IPS DF 19.7 (cell line): ENCODE data around the gene MUC5B.
A peak's percentile ranks its signal among the peaks of the same experiment; 100 is the strongest.

Experiments used
- DNase-seq: peaks from one replicate; pipeline ENCODE4 v3.0.0-alpha.2; 2013; ENCODE audit warnings: low read depth, low spot score

The MUC5B gene

DNA sequence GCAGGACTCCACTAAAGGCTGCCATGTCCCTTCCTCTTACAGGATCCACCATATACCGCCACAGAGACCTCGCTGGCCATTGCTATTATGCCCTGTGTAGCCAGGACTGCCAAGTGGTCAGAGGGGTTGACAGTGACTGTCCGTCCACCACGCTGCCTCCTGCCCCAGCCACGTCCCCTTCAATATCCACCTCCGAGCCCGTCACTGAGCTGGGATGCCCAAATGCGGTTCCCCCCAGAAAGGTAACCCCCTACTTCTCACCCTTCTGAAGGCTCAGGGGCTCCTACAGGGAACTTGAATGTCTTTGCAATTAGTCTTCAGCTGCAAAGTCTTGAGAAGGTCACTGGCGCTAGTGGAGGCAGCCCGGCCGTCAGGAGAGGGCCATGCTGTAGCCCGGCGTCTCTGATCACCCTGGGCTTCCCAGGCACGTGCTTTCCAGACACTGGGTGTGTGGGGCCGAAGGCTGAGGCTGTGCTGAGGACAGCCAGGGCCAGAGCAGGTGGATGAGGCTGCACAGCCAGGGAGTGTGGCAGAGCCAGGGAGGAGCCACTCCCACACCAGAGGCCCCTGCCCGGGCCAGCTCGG is 30.0 kb upstream of the MUC5B start:
- DNase-seq: no peak

GRCh38 chr11:1193326-1194230 is 29.3 kb upstream of the MUC5B start:
- DNase-seq: no peak

- DNase-seq: no peak
These were observed 28.5 kb upstream of the MUC5B start for GRCh38 chr11:1194231-1194976.

DNA sequence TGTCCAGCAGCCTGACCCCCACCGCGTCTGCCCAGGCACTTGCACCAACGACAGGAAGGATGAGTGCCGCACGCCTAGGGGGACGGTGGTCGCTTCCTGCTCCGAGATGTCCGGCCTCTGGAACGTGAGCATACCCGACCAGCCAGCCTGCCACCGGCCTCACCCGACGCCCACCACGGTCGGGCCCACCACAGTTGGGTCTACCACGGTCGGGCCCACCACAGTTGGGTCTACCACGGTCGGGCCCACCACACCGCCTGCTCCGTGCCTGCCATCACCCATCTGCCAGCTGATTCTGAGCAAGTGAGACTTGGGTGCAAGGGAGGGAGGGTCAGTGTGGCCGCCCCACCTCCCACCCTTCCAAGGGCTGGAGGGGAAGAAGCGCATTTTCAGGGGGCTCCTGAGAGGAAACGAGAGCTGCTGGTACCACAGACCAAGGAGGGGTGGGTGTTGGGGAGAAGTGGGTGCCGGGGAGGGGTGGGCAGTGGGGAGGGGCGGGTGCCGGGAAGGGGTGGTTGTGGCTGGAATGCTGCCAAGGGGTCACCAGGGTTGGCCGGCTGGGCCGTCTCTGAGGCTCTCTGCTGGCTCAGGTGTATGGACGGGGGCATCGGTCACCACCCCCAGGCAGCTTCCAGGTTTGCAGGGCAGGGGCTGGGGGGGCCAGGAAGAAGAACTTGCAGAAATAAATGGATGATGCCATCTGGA is 27.7 kb upstream of the MUC5B start:
- DNase-seq: no peak

GRCh38 chr11:1195682-1196515 is 27.0 kb upstream of the MUC5B start:
- DNase-seq: no peak

DNA sequence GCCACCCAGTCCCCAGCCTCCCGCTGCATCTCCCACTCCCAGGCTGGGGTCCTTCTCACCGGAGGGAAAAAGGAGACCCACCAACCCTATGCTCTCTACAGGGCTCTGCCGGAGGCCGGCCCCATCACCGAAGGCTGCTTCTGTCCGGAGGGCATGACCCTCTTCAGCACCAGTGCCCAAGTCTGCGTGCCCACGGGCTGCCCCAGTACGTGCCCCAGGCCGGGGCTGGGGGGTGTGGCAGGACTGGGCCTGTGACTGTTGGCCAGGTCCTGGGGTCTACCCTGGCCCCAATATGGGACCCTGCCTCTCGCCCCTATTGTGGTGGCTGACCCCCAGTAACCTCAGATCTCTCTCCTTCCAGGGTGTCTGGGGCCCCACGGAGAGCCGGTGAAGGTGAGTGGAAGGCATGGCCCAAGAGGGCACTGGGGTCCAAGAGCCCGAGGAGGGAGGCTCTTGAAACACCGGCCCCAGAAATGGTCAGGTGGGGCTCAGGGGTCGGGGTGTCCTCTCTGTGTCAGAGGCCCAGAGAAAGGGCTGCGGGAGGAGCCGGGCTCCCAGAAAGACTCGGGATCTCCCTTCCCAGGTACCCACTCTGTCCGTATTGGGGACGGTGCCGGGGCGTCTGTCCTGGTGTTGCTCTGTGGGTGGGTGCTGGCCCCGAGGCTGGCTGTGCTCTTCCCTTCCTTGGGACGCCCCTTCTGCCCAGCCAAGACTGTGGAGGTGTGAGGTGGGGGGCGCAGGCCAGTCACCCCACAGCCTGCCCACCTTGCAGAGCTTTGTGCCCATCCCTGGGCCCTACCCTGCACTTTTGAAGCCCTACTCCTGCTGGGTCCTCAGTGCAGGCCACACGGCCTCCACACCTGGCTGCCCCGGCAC is 26.1 kb upstream of the MUC5B start:
- DNase-seq: no peak

DNA sequence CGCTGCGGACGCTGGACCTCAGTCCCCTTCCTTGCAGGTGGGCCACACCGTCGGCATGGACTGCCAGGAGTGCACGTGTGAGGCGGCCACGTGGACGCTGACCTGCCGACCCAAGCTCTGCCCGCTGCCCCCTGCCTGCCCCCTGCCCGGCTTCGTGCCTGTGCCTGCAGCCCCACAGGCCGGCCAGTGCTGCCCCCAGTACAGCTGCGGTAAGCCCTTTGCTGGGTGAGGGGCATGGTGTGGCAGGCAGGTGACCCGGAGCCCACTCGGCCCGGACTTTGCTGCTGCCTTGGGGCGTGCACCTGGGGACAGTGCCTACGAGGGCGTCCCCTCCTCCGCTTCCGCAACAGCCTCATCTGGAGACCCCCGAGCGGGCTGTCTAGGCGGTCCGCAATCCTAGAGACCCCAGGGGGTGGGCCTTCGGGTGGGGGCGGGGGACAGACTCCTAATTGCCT is 25.4 kb upstream of the MUC5B start:
- no peak for DNase-seq

DNA sequence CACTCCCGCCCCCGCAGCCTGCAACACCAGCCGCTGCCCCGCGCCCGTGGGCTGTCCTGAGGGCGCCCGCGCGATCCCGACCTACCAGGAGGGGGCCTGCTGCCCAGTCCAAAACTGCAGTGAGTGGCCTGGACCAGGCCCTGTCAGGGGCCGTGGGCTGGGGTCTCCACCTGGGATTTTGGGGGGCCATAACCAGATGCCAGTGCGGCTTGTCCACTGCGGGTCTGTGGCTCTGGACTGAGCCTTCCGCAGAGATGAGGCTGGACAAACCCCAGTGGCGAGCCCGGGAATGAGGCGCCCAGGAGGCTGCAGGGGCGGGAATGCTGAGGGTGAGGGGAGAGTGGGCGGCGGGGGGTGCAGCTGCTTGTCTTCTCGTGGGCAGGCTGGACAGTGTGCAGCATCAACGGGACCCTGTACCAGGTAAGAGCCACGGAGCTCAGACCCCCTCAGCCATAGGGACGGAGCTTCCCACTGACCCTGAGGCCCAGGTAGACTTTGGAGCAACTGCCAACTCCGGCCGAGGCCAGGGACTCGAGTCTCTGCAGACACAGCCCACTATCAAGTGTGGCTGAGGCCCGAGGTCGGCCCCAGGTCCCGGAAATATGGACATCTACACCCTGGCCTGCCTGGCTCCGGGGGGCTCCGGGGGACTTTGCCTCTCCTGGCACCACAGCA is 24.8 kb upstream of the MUC5B start:
- DNase-seq: no peak

- DNase-seq: no peak
These were observed 24.2 kb upstream of the MUC5B start for GRCh38 chr11:1198561-1199240.

DNA sequence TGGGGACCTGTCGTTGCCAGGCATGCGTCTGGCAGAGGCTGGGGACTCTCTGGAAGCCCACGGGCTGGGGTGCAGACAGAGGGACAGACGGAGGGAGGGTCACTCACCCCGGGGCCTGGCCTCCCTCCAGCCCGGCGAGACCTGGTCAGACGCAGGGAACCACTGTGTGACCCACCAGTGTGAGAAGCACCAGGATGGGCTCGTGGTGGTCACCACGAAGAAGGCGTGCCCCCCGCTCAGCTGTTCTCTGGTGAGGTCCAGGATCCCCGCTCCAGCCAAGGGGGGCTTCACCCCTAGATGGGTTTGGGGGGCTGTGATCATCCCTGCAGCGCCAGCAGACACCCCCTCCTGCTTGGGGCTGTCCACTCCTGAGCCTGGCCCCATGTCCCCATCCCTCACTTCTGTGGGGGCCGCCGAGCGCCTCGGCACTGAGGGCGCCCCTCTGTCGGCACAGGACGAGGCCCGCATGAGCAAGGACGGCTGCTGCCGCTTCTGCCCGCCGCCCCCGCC is 23.6 kb upstream of the MUC5B start:
- no peak for DNase-seq

- DNase-seq: no peak
These were observed 22.9 kb upstream of the MUC5B start for GRCh38 chr11:1199751-1200610.

- no peak for DNase-seq
These were observed 22.2 kb upstream of the MUC5B start for GRCh38 chr11:1200611-1201191.

GRCh38 chr11:1201395-1202153 is 21.3 kb upstream of the MUC5B start:
- DNase-seq: no peak

DNA sequence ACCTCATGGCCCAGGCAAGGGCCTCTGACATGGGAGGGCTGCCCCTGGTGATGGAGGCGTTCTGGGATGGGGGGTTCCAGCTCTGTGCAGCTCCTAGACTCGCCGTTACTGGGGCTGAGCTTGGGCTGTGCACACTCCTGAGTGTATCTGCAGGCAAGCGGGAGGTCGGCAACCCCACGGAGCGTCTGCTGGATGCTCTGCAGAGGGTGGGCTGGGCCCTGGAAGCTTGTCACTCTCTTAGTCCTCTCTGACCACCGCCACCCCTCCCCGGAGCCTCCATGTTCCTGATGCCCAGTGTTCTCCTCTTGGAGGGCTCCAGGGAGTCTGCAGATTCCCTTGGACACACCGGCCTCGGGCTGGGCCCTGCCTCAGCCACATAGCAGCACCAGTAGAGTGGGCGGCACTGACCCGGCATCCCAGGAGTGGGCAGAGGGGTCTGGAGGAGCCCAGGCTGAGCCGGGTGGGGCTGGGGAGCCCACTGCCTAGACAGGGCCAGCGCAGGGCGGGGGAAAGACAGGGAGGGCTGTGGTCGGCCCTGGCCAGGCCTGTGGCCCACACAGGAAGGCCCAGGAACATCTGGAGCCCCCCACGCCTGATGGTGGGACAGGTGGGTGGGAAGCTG is 20.6 kb upstream of the MUC5B start:
- no peak for DNase-seq

- peak; percentile 60 for DNase-seq
These were observed 19.9 kb upstream of the MUC5B start for GRCh38 chr11:1202776-1203504.
